Measurements from ENCODE around the gene ACSF2.
"Not testable (repeated sequence)": the region's sequence is repeated elsewhere in the genome, so short reads cannot be mapped to it uniquely, and the experiment has no call there.

ACSF2 gene

GRCh38 chr17:50465635-50466034 is 39.6 kb downstream of the ACSF2 start:
- DNase-seq, result no peak

GRCh38 chr17:50466371-50467113 is 40.5 kb downstream of the ACSF2 start:
- DNase-seq, result no peak

GRCh38 chr17:50467114-50467854 is 41.3 kb downstream of the ACSF2 start:
- no peak for DNase-seq

GRCh38 chr17:50467855-50468303 is 41.9 kb downstream of the ACSF2 start:
- no peak for DNase-seq

GRCh38 chr17:50468304-50469207 is 42.5 kb downstream of the ACSF2 start, which contains the start of gene CHAD:
Gene CHAD, minus strand, starts transcription at chr17:50468880. Its CDS starts 67 bp downstream, at chr17:50468813.
- peak; percentile 75 for DNase-seq

- DNase-seq, result peak; percentile 55
These were observed 43.2 kb downstream of the ACSF2 start for GRCh38 chr17:50469208-50469605.

- DNase-seq, result peak; percentile 68
These were observed 43.8 kb downstream of the ACSF2 start for GRCh38 chr17:50469671-50470305.

GRCh38 chr17:50470426-50470825 is 44.4 kb downstream of the ACSF2 start:
- DNase-seq, result peak; percentile 72

- peak; percentile 77 for DNase-seq
These were observed 45.2 kb downstream of the ACSF2 start for GRCh38 chr17:50471009-50471905.

- DNase-seq, result no peak
These were observed 46.3 kb downstream of the ACSF2 start for GRCh38 chr17:50472286-50472685.

- not testable (repeated sequence) for DNase-seq
These were observed 46.7 kb downstream of the ACSF2 start for GRCh38 chr17:50472761-50473161.

- DNase-seq, result no peak
These were observed 47.9 kb downstream of the ACSF2 start for GRCh38 chr17:50473901-50474300.

- DNase-seq, result no peak
These were observed 48.5 kb downstream of the ACSF2 start for GRCh38 chr17:50474523-50474922.

- no peak for DNase-seq
These were observed 49.3 kb downstream of the ACSF2 start for GRCh38 chr17:50475362-50475761.

- not testable (repeated sequence) for DNase-seq
These were observed 49.9 kb downstream of the ACSF2 start for GRCh38 chr17:50475775-50476544.

GRCh38 chr17:50476545-50477315 is 50.7 kb downstream of the ACSF2 start:
- no peak for DNase-seq

GRCh38 chr17:50477976-50478375 is 52.0 kb downstream of the ACSF2 start:
- DNase-seq, result no peak

- peak; percentile 91 for DNase-seq
These were observed 52.7 kb downstream of the ACSF2 start, which contains the start of gene RSAD1 for GRCh38 chr17:50478391-50479381. Gene RSAD1, plus strand, starts transcription at chr17:50478860. Its CDS starts 25 bp downstream, at chr17:50478885.
